HCT116 (cell line): ENCODE results near the gene RGS6. TPM values are rescaled to one million over a fixed set of nuclear protein-coding genes. Genes with fewer than 3 reads are reported as not detected.

ENCODE experiments used
- ATAC-seq: fragments of 200-7000 bp; cut with Tn5 transposase; 2 replicates; pipeline ENCODE4 v1.9.1; 2020; ENCODE audit warnings: mild to moderate bottlenecking, moderate library complexity
- BruUV-seq: library from RNA; stranded (reverse); fragments of 400-500 nt; replicated peaks from 2 replicates; lab custom pipeline; 2021; lab: Mats Ljungman, UMichigan
- CTCF ChIA-PET: fragments of 300-600 bp; sonication (Branson Sonifier 250); formaldehyde crosslinking; loops from one replicate; lab custom pipeline; 2021; ENCODE audit warnings: antibody characterized with exemption; lab: Charles Lee
- POLR2A ChIA-PET: fragments of 300-600, 350-600 bp; sonication (Branson Sonifier 250); formaldehyde crosslinking; loops from one replicate; lab custom pipeline; 2021; ENCODE audit warnings: antibody characterized with exemption; lab: Charles Lee
- RAD21 ChIA-PET, 2 experiments: fragments of 300-600 bp; sonication (Branson Sonifier 250); formaldehyde crosslinking; loops; one replicate each; lab custom pipeline; 2023; ENCODE audit warnings: low total read pairs in 2 of 2; ENCODE audit not compliant: uncharacterized antibody in 2 of 2, unreplicated experiment in 2 of 2, low non-redundant PET in 1 of 2; lab: Charles Lee
- DNase-seq: peaks from one replicate; pipeline ENCODE4 v3.0.0-alpha.2; 2010; ENCODE audit warnings: low read depth, low spot score
- H2AFZ ChIP-seq: fragments of 200-600 bp; shearing (Covaris generic), sonication (generic); 2 replicates; pipeline ENCODE4 v1.6.1; 2017; ENCODE audit warnings: low read depth, mixed run types, mixed read lengths, antibody characterized with exemption, low read length; ENCODE audit not compliant: poor library complexity, severe bottlenecking
- H3K27ac ChIP-seq: 2 replicates; pipeline ENCODE4 v1.5.1; 2012; ENCODE audit warnings: low read depth, low read length
- H3K27me3 ChIP-seq: fragments of 200-600 bp; sonication (generic); 2 replicates; pipeline ENCODE4 v1.6.1; 2016; ENCODE audit warnings: mixed run types, low read length, mixed read lengths; ENCODE audit not compliant: insufficient read depth
- H3K36me3 ChIP-seq, 2 experiments: fragments of 200-500 bp in 1 of 2; fragments of 200-600 bp in 1 of 2; sonication (Bioruptor generic) in 1 of 2; sonication (generic) in 1 of 2; 2 replicates each; pipeline versions ENCODE4 v1.5.1 to v1.6.1; 2014 to 2016; ENCODE audit warnings: low read length in 2 of 2, inconsistent platforms in 1 of 2, mixed read lengths in 1 of 2, mixed run types in 1 of 2; ENCODE audit not compliant: insufficient read depth in 2 of 2, control insufficient read depth in 1 of 2
- H3K4me1 ChIP-seq, 2 experiments: fragments of 200-600 bp in 1 of 2; sonication (generic) in 1 of 2; 2 replicates each; pipeline versions ENCODE4 v1.5.1 to v1.6.1; 2012 to 2017; ENCODE audit warnings: low read length in 2 of 2, inconsistent platforms in 1 of 2, mild to moderate bottlenecking in 1 of 2, mixed read lengths in 1 of 2, mixed run types in 1 of 2, moderate library complexity in 1 of 2; ENCODE audit not compliant: insufficient read depth in 2 of 2, control insufficient read depth in 1 of 2
- H3K4me2 ChIP-seq: fragments of 200-600 bp; sonication (generic); 2 replicates; pipeline ENCODE4 v1.6.1; 2017; ENCODE audit warnings: mixed run types, low read length, mixed read lengths
- H3K4me3 ChIP-seq, 2 experiments: fragments of 200-600 bp in 1 of 2; sonication (generic) in 1 of 2; replicated peaks in 1 of 2; 2 replicates each; pipeline ENCODE4 v1.5.1; 2011 to 2016; ENCODE audit warnings: low read length in 2 of 2, control low read depth in 1 of 2, low read depth in 1 of 2, mild to moderate bottlenecking in 1 of 2, mixed read lengths in 1 of 2, mixed run types in 1 of 2
- H3K79me2 ChIP-seq: fragments of 200-600 bp; sonication (generic); 2 replicates; pipeline ENCODE4 v1.6.1; 2017; ENCODE audit warnings: mild to moderate bottlenecking, mixed run types, low read length, moderate library complexity, mixed read lengths; ENCODE audit not compliant: insufficient read depth
- H3K9ac ChIP-seq: fragments of 200-600 bp; sonication (generic); 2 replicates; pipeline ENCODE4 v1.6.1; 2016; ENCODE audit warnings: low read length, mixed read lengths
- H3K9me2 ChIP-seq: fragments of 200-600 bp; sonication (generic), shearing (Covaris generic); 2 replicates; pipeline ENCODE4 v1.6.1; 2017; ENCODE audit warnings: mixed run types, mild to moderate bottlenecking, moderate library complexity; ENCODE audit not compliant: insufficient read depth
- H3K9me3 ChIP-seq, 2 experiments: fragments of 200-500 bp in 1 of 2; fragments of 200-600 bp in 1 of 2; sonication (Bioruptor generic) in 1 of 2; sonication (generic) in 1 of 2; 2 replicates each; pipeline ENCODE4 v1.6.1; 2014 to 2017; ENCODE audit warnings: low read length in 2 of 2, mixed read lengths in 2 of 2, inconsistent platforms in 1 of 2, low read depth in 1 of 2, mild to moderate bottlenecking in 1 of 2, mixed run types in 1 of 2, moderate library complexity in 1 of 2; ENCODE audit not compliant: control insufficient read depth in 1 of 2, insufficient read depth in 1 of 2
- H4K20me1 ChIP-seq: fragments of 200-600 bp; sonication (generic), shearing (Covaris generic); 2 replicates; pipeline ENCODE4 v1.6.1; 2017; ENCODE audit warnings: mixed run types, mild to moderate bottlenecking, moderate library complexity; ENCODE audit not compliant: insufficient read depth
- CBX3 ChIP-seq: IDR thresholded peaks from 2 replicates; pipeline ENCODE4 v1.6.1; 2012; ENCODE audit warnings: low read depth
- CEBPB ChIP-seq: IDR thresholded peaks from 2 replicates; pipeline ENCODE4 v1.6.1; 2012; ENCODE audit warnings: low read depth
- EGR1 ChIP-seq: IDR thresholded peaks from 2 replicates; pipeline ENCODE4 v1.6.1; 2012; ENCODE audit warnings: low read depth
- EZH2 ChIP-seq: fragments of 200-600 bp; sonication (generic); IDR thresholded peaks from 2 replicates; pipeline ENCODE4 v1.6.1; 2017; ENCODE audit warnings: antibody characterized with exemption, mixed run types
- EZH2phosphoT487 ChIP-seq: fragments of 200-600 bp; IDR thresholded peaks from 2 replicates; pipeline ENCODE4 v1.6.1; 2018; ENCODE audit warnings: antibody characterized with exemption, borderline replicate concordance
- JUND ChIP-seq: IDR thresholded peaks from 2 replicates; pipeline ENCODE4 v1.6.1; 2012
- POLR2A ChIP-seq: IDR thresholded peaks from 2 replicates; pipeline ENCODE4 v1.7.0; 2011; ENCODE audit warnings: borderline replicate concordance; ENCODE audit not compliant: insufficient read depth, insufficient read length; ENCODE audit errors: extremely low read depth
- POLR2AphosphoS5 ChIP-seq: IDR thresholded peaks from 2 replicates; pipeline ENCODE4 v1.6.1; 2011; ENCODE audit warnings: mild to moderate bottlenecking, low read depth, low read length, moderate library complexity
- SIN3A ChIP-seq: IDR thresholded peaks from 2 replicates; pipeline ENCODE4 v1.6.1; 2012; ENCODE audit warnings: low read depth
- SP1 ChIP-seq: IDR thresholded peaks from 2 replicates; pipeline ENCODE4 v1.6.1; 2012; ENCODE audit warnings: low read depth
- SRF ChIP-seq: IDR thresholded peaks from 2 replicates; pipeline ENCODE4 v1.6.1; 2012; ENCODE audit warnings: low read depth
- TCF7L2 ChIP-seq: IDR thresholded peaks from 2 replicates; pipeline ENCODE4 v1.7.0; 2011; ENCODE audit warnings: borderline replicate concordance, inconsistent platforms; ENCODE audit not compliant: insufficient read depth, insufficient read length; ENCODE audit errors: extremely low read depth
- YY1 ChIP-seq: IDR thresholded peaks from 2 replicates; pipeline ENCODE4 v1.6.1; 2011; ENCODE audit warnings: low read length, low read depth, moderate library complexity, mild to moderate bottlenecking; ENCODE audit not compliant: insufficient replicate concordance; ENCODE audit errors: extremely low read depth
- ZFX ChIP-seq: fragments of 450-650 bp; IDR thresholded peaks from 2 replicates; pipeline ENCODE4 v1.6.1; 2017
- ZNF274 ChIP-seq: fragments of 200-500 bp; sonication (Bioruptor generic); IDR thresholded peaks from 2 replicates; pipeline ENCODE4 v1.6.1; 2014; ENCODE audit warnings: mild to moderate bottlenecking, low read depth, low read length, inconsistent platforms
- intact Hi-C: fragments of 100-400 bp; cut with micrococcal nuclease; formaldehyde crosslinking; loops from 2 replicates; pipeline ENCODE4 v1.10.0; 2022
- total RNA-seq: library from RNA; stranded (reverse); gene quantifications from one replicate; pipeline ENCODE4 v1.2.1, GENCODE V29; 2021; ENCODE audit not compliant: unreplicated experiment
- TF ChIP-seq, protein P1 (sequence below): IDR thresholded peaks from 2 replicates; pipeline ENCODE4 v1.6.1; 2012
- TF ChIP-seq, protein P2 (sequence below), 3 experiments: fragments of 200-600 bp in 1 of 3; sonication (generic) in 1 of 3; IDR thresholded peaks in 2 of 3; conservative IDR thresholded peaks in 1 of 3; 2 replicates each; pipeline ENCODE4 v1.5.1; 2012 to 2017; ENCODE audit warnings: low read depth in 2 of 3, low read length in 2 of 3, antibody characterized with exemption in 1 of 3, borderline replicate concordance in 1 of 3, control low read depth in 1 of 3, mild to moderate bottlenecking in 1 of 3, mixed read lengths in 1 of 3, mixed run types in 1 of 3, moderate library complexity in 1 of 3; ENCODE audit not compliant: insufficient read depth in 1 of 3
- TF ChIP-seq, protein P3 (sequence below): IDR thresholded peaks from 2 replicates; pipeline ENCODE4 v1.6.1; 2011; ENCODE audit warnings: mild to moderate bottlenecking, low read length, moderate library complexity; ENCODE audit not compliant: insufficient replicate concordance; ENCODE audit errors: extremely low read depth

The RGS6 gene
- total RNA-seq, 1 experiment from 2014 or later = 4.7 TPM

- H3K9me2 ChIP-seq = no peaks in the 10 kb centered on the region
These were observed 520.5 kb downstream of the RGS6 start for GRCh38 chr14:72452774-72453173.

More at GRCh38 chr14:72452774-72453173, 520.5 kb downstream of the RGS6 start:
- H3K4me2 ChIP-seq = no peak overlapping the region
- H3K4me1 ChIP-seq = no peaks in the 10 kb centered on the region
- no peaks in the 10 kb centered on the region for H4K20me1 ChIP-seq
- H3K27ac ChIP-seq = no peak overlapping the region
- H3K36me3 ChIP-seq = no peaks in the 10 kb centered on the region
- BruUV-seq = no TSS peak
- H3K79me2 ChIP-seq = no peaks in the 10 kb centered on the region
- H2AFZ ChIP-seq = no peak overlapping the region
- no peaks in the 10 kb centered on the region for H3K9me3 ChIP-seq
- ChIA-PET CTCF (no interaction called here), POLR2A (no interaction called here), RAD21 (no interaction called here)
- H3K27me3 ChIP-seq = no peaks in the 10 kb centered on the region
- TF ChIP-seq, protein P1, sequence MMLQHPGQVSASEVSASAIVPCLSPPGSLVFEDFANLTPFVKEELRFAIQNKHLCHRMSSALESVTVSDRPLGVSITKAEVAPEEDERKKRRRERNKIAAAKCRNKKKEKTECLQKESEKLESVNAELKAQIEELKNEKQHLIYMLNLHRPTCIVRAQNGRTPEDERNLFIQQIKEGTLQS = no peak
- TF ChIP-seq, protein P2, sequence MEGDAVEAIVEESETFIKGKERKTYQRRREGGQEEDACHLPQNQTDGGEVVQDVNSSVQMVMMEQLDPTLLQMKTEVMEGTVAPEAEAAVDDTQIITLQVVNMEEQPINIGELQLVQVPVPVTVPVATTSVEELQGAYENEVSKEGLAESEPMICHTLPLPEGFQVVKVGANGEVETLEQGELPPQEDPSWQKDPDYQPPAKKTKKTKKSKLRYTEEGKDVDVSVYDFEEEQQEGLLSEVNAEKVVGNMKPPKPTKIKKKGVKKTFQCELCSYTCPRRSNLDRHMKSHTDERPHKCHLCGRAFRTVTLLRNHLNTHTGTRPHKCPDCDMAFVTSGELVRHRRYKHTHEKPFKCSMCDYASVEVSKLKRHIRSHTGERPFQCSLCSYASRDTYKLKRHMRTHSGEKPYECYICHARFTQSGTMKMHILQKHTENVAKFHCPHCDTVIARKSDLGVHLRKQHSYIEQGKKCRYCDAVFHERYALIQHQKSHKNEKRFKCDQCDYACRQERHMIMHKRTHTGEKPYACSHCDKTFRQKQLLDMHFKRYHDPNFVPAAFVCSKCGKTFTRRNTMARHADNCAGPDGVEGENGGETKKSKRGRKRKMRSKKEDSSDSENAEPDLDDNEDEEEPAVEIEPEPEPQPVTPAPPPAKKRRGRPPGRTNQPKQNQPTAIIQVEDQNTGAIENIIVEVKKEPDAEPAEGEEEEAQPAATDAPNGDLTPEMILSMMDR (IDR thresholded peaks at IDR 0.05 in 2 of 3, conservative IDR thresholded peaks at IDR 0.05 in 1 of 3; ENCODE audit: borderline replicate concordance in 1 of 3, insufficient read depth in 1 of 3, low read depth in 2 of 3, low read length in 2 of 3) = no peak
- no peak for TF ChIP-seq JUND
- no peak for TF ChIP-seq ZFX
- TF ChIP-seq, protein P3, sequence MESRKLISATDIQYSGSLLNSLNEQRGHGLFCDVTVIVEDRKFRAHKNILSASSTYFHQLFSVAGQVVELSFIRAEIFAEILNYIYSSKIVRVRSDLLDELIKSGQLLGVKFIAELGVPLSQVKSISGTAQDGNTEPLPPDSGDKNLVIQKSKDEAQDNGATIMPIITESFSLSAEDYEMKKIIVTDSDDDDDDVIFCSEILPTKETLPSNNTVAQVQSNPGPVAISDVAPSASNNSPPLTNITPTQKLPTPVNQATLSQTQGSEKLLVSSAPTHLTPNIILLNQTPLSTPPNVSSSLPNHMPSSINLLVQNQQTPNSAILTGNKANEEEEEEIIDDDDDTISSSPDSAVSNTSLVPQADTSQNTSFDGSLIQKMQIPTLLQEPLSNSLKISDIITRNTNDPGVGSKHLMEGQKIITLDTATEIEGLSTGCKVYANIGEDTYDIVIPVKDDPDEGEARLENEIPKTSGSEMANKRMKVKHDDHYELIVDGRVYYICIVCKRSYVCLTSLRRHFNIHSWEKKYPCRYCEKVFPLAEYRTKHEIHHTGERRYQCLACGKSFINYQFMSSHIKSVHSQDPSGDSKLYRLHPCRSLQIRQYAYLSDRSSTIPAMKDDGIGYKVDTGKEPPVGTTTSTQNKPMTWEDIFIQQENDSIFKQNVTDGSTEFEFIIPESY = no peak
- no peak for TF ChIP-seq TCF7L2
- no peak for TF ChIP-seq POLR2AphosphoS5
- no peak for TF ChIP-seq POLR2A
- TF ChIP-seq SP1 = no peak
- no peak for TF ChIP-seq CEBPB
- TF ChIP-seq EGR1 = no peak
- no peak for TF ChIP-seq EZH2phosphoT487
- no peak for TF ChIP-seq SIN3A
- TF ChIP-seq EZH2 = no peak
- TF ChIP-seq SRF = no peak
- TF ChIP-seq ZNF274 = no peak
- no peak for TF ChIP-seq CBX3
- no peak for TF ChIP-seq YY1
- ATAC-seq (no peak), DNase-seq (no peak)
- H3K9ac ChIP-seq = no peak overlapping the region
- H3K4me3 ChIP-seq = no peak overlapping the region
- intact Hi-C loops = no loop called here
